ENCODE data around the gene TEC. TPM values are rescaled to one million over a fixed set of nuclear protein-coding genes. Genes with fewer than 3 reads are reported as not detected.

The TEC gene
- total and polyA plus RNA-seq, 9 of the 15 experiments (the other 6 are each of a cell fraction or from before 2014, with no cell fraction given): 5.3 to 14.7 (median 8.8) TPM

GRCh38 chr4:48243429-48243828 is 26.2 kb downstream of the TEC start (continued):
- no peak for TF ChIP-seq NKRF (IDR thresholded peaks at IDR 0.05; ENCODE audit: borderline replicate concordance)
- peak; percentile 83 for TF ChIP-seq CEBPG (CRISPR knock-in tag; IDR thresholded peaks at IDR 0.05)
- TF ChIP-seq CEBPG (tag; conservative IDR thresholded peaks at IDR 0.05 in 1 of 2, IDR thresholded peaks at IDR 0.05 in 1 of 2): peak in 1 of 2 experiments; percentile 49; a peak in 2 of 4 replicates
- TF ChIP-seq NFXL1 (CRISPR knock-in tag; IDR thresholded peaks at IDR 0.05): no peak
- TF ChIP-seq BRF1 (IDR thresholded peaks at IDR 0.05; ENCODE audit: borderline replicate concordance, extremely low read depth, insufficient read length): no peak
- no peak for TF ChIP-seq ASH1L (IDR thresholded peaks at IDR 0.05; ENCODE audit: borderline replicate concordance, low read depth, partially characterized antibody)
- TF ChIP-seq GTF2E2 (tag; IDR thresholded peaks at IDR 0.05): no peak
- TF ChIP-seq HINFP (tag; conservative IDR thresholded peaks at IDR 0.05; ENCODE audit: low read depth): no peak
- TF ChIP-seq YY1 (IDR thresholded peaks at IDR 0.05; ENCODE audit: borderline replicate concordance in 1 of 3, control insufficient read depth in 1 of 3, extremely low read depth in 1 of 3, insufficient read depth in 3 of 3, insufficient read length in 1 of 3, insufficient replicate concordance in 2 of 3, low read depth in 1 of 3, low read length in 2 of 3): no peak
- peak; percentile 84 for TF ChIP-seq KLF16 (IDR thresholded peaks at IDR 0.05)
- no peak for TF ChIP-seq JUNB (CRISPR knock-in tag; conservative IDR thresholded peaks at IDR 0.05)
- TF ChIP-seq DPF2 (IDR thresholded peaks at IDR 0.05): peak; percentile 80
- TF ChIP-seq TEAD4 (IDR thresholded peaks at IDR 0.05; ENCODE audit: low read length): peak; percentile 96
- no peak for TF ChIP-seq TEAD4 (CRISPR knock-in tag; IDR thresholded peaks at IDR 0.05; ENCODE audit: borderline replicate concordance)
- TF ChIP-seq CCNT2 (IDR thresholded peaks at IDR 0.05; ENCODE audit: borderline replicate concordance, extremely low read depth, insufficient read length, low read depth, low read length): no peak
- no peak for TF ChIP-seq KLF13 (tag; IDR thresholded peaks at IDR 0.05; ENCODE audit: borderline replicate concordance, low read depth)
- TF ChIP-seq GABPB1 (CRISPR knock-in tag; IDR thresholded peaks at IDR 0.05): no peak
- TF ChIP-seq ZNF24 (IDR thresholded peaks at IDR 0.05): no peak
- no peak for TF ChIP-seq NEUROD1 (IDR thresholded peaks at IDR 0.05; ENCODE audit: borderline replicate concordance, low read depth, low read length, partially characterized antibody)
- TF ChIP-seq HNRNPLL (IDR thresholded peaks at IDR 0.05; ENCODE audit: low read depth, low read length, poor library complexity, severe bottlenecking): no peak
- no peak for TF ChIP-seq ZNF253 (CRISPR knock-in tag; conservative IDR thresholded peaks at IDR 0.05)
- TF ChIP-seq GTF2B (IDR thresholded peaks at IDR 0.05; ENCODE audit: extremely low read depth, insufficient read length): no peak
- TF ChIP-seq ZNF445 (CRISPR knock-in tag; IDR thresholded peaks at IDR 0.05; ENCODE audit: low read depth): no peak
- 0 out of 2 replicates have a peak, but pooled peaks have one; percentile 15 for TF ChIP-seq GATAD2A (IDR thresholded peaks at IDR 0.05)
- TF ChIP-seq DACH1 (IDR thresholded peaks at IDR 0.05; ENCODE audit: partially characterized antibody): peak; percentile 57
- no peak for TF ChIP-seq ZNF146 (CRISPR knock-in tag; IDR thresholded peaks at IDR 0.05; ENCODE audit: unreplicated experiment)

Measured in K562 (cell line).